Measurements from ENCODE around the gene OSTM1. TPM values are rescaled to one million over a fixed set of nuclear protein-coding genes. Genes with fewer than 3 reads are reported as not detected.

OSTM1 gene
- 27.9 and 43.0 TPM in 2 replicates for total RNA-seq

GRCh38 chr6:108074359-108075144 lies at the start of gene OSTM1:
Gene OSTM1, minus strand, starts transcription at chr6:108074741. Its CDS starts 90 bp downstream, at chr6:108074651.

Other genes starting within 250 kb of the OSTM1 start
- gene SEC63, start 116.5 kb downstream of the OSTM1 start, total RNA-seq, result 17.9 and 25.3 TPM in 2 replicates
- not detected in 2 replicates for gene NR2E1, start 91.3 kb upstream of the OSTM1 start, total RNA-seq
- 173 and 183 TPM in 2 replicates for gene SNX3, start 186.3 kb upstream of the OSTM1 start, total RNA-seq
- 2.9 TPM in 2 replicates for gene AFG1L, start 220.3 kb upstream of the OSTM1 start, total RNA-seq